Measurements from ENCODE around the gene LFNG.
A peak's percentile ranks its signal among the peaks of the same experiment; 100 is the strongest.

LFNG gene

GRCh38 chr7:2519119-2519930 is at the start of gene LFNG:
Gene LFNG (plus strand): TSS chr7:2519774. CDS start chr7:2519862, 88 bp downstream.
- DNase-seq, result peak; percentile 30 to 37

DNA sequence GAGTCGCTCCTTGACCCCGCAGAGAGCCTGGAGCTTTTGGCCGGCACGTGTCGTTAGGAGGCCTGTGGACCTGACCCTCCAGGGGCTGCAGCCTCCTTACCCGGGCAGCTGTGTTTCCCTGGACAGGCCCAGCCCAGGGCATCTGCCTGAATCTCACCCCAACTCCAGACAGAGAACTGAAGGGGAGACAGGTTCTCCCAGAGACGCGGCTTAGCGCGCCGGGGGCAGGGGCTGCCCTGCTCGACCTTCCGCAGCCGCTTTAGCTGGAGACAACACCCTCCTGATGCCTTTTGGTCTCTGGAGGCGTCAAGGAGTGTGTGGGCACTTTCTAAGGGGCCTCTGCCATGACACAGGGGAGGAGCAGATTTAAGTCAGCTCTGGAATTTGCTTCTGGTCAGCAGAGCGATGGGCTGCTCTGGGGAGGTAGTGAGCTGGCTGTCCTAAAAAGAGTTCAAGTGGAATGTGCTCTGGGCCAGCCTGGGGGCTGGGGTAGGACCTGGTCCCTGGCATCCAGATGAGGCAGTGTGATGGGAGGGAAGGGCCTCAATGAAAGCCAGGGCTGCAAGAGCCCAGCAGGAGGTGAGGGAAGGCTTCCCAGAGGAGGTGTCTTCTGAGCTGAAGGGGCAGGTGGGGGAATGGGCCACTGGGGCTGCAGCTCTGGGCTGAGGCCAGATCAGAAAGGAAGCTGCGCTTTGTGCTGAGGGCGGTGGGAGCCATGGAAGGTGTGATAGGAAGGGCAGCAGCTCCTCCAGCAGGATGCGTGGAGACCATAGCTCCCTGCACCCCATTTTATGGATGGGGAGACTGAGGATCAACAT is 49.2 kb upstream of the LFNG start:
- no peak for DNase-seq

DNA sequence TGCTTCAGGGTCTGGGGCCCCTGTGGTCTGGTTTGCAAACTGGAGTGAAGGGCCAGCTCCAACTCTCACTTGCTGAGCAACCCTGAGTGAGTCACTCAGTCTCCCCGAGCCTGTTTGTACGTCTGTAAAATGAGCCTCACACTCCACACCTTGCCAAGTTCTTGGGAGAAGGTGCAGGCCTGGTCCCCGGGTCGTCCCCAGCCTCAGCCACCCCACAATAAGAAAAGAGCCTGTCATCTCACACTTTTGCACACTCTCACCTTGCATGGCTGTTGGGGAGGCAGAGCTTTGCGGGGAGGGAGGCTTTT is 48.6 kb upstream of the LFNG start:
- DNase-seq, result no peak

- peak in 1 of 2 experiments; percentile 8 for DNase-seq
These were observed 48.2 kb upstream of the LFNG start for GRCh38 chr7:2471396-2471795.

- no peak for DNase-seq
These were observed 46.8 kb upstream of the LFNG start for GRCh38 chr7:2472739-2473138.

DNA sequence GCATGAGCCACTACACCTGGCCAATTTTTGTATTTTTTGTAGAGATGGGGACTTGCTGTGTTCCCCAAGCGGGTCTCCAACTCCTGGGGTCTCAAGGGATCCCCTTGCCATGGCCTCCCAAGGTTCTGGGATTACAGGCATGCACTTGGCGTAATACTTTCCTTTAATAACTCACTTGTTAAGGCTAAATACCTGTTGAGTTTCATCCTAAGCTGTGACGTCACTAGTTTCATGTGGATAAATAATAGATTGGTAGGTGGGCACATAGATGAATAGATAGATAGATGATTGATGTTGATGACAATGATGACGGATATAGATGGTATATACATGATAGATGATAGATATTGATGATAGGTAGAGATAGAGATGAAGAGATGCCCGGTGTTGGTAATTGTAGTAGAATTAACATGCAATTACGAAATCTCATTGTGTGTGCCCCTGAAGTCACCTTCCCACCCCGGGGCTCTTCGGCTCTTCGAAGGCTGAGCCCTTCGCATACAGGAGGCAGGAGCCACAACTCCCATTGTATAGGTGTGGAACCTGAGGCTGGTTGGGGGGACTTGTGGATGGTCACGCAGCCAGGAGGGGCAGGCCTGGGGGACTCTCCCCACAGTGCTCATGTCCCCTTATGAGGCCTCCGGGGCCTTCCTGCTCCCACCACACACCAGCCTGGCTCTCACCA is 45.9 kb upstream of the LFNG start:
- no peak for DNase-seq

GRCh38 chr7:2474224-2474623 is 45.4 kb upstream of the LFNG start:
- DNase-seq, result no peak

DNA sequence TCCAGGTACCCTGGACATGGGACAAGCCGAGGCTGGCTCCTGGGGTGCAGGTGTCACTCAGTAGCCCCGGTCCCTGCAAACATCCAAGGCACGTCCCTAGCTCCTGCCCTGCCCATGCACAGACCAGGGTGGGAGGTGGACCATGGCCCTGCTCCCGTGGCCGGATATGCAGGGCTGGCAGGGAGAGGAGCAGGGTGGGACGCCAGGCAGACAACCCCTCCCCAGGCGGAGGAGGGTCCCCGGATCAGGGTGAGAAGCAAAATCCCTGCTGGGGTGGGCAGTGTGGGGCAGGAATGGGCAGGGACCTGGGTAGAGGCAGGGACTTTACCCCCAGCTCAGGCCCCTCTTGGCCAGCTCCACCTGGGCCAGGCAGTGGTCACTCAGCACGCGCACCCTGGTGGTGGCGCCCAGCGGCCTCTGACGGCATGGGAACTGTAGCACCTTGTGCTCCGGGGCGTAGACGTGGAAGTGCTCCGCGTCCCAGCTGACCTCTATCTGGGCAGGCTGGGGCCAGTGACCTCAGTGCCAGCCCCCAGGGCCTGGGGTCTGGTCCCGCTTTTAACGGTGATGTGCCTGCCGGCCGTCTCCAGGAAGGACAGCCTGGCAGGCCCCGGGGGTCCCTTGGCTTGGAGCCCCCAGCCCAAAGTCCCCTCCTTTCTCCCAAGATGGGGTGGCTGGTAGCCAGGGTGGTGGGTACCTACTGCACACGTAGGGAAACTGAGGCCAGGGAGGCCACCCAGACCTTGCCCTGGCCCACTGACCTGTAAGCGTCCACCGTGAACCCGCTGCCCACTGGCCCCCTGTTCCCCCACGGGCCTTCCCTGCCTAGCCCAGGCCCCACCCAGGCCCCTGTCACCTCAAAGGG is 44.5 kb upstream of the LFNG start:
- DNase-seq, result no peak

GRCh38 chr7:2475678-2476015 is 43.9 kb upstream of the LFNG start:
- no peak for DNase-seq

DNA sequence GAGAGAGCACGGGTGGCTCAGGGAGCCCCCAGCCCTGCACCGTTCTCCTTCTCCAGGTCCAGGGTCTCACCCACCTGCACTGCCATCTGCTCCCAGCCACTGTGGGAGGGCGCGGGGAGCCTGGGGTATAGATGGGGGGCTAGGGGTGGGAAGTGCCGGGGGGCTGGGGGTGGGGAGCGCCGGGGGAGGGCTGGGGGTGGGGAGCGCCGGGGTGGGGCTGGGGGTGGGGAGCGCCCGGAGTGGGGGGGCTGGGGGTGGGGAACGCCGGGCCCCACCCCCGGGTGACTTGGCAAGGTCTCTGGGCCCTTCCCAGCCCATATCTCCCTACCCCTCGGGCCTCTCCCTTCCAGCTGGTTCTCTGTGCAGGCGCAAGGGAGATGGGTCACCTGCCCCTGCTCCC is 43.3 kb upstream of the LFNG start, which contains the start of gene GRIFIN:
GRIFIN (minus strand) TSS at position 101 of the 400 bp plus-strand sequence; CDS start at position 86, 15 bp downstream.
- DNase-seq, result no peak

GRCh38 chr7:2476776-2477446 is 42.7 kb upstream of the LFNG start:
- no peak for DNase-seq

DNA sequence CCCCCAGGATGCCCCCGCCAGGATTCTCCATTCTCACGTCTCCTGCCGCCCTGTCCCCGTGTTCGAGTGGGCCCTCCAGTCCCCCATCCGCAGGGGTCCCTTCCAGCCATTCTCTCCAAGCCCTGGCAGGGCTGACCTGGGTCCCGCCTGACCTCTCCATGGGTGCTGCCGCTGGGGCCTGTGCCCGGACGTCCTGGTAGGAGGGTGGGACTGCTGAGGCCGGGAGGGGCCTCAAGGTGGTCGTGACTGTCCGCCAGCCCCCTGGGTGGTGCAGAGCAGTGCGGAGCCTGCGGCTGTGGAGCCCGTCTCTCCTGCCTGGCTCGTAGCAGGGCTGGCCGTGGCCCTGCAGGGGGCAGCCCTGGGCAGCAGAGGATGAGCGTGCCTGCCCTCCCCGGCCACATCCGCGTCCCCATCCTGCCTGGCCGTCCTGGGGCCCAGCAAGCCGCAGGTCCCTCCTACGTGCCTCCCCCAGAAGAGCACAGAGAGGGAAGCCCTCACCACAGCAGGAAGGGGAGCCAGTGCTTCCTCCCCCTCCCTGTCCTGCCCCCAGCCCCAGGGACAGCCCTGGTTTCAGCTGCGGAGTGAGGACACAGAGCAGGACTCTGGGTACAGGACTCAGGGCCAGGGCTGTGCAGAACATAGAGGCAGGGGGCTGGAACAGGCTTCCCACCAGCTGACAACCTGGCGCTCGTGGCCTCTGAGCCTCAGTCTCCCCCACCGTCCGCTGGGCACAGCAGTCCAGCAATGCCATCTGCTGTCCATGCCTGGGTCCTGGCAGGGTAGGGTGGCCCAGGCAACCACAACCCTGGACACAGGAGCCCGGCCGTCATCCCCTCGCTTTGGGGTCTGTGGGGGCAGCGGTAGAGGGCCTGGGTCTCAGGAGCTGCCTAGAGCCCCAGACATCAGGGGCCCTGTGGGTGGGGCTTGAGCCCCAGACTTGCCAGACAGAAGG is 41.9 kb upstream of the LFNG start:
- peak; percentile 17 to 35 for DNase-seq

- no peak for DNase-seq
These were observed 41.2 kb upstream of the LFNG start for GRCh38 chr7:2478399-2478785.

GRCh38 chr7:2478800-2479199 is 40.8 kb upstream of the LFNG start:
- DNase-seq, result no peak

GRCh38 chr7:2479276-2480069 is 40.1 kb upstream of the LFNG start:
- no peak for DNase-seq

DNA sequence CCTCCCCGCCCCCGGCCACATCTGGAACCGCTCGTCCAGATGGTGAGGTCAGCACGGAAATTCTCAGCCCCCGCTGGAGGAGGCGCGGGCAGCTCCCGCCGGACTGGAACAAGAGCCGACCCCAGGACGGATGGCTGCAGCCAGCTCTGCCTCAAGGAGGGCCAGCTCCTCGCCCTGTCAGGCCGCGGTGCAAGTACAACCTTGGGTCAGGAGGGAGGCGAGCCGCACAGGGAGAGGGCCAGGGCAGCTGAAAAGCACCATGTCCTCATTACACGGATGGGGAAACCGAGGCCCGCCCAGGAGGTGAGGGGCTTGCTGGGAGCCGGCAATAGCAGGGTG is 39.5 kb upstream of the LFNG start:
- DNase-seq, result no peak

DNA sequence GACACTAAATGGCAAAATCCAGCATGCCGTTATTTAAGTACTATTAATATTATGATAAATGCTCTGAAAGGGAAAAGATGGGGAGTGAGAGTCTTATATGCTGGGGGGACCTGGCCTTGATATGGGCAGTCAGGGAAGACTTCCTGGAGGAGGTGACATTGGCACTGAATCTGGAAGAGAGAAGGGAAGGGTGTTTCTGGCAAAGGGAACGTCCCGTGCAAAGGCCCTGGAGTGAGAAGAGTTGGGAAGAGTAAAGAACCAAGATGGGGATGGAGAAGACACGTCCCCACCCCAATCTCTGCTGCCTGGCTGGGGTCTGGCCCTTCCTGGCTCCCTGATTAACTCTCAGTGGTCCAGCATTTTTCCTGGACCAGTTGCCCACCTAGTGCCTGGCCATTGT is 38.4 kb upstream of the LFNG start:
- no peak for DNase-seq

- no peak for DNase-seq
These were observed 36.7 kb upstream of the LFNG start for GRCh38 chr7:2482725-2483451.

DNA sequence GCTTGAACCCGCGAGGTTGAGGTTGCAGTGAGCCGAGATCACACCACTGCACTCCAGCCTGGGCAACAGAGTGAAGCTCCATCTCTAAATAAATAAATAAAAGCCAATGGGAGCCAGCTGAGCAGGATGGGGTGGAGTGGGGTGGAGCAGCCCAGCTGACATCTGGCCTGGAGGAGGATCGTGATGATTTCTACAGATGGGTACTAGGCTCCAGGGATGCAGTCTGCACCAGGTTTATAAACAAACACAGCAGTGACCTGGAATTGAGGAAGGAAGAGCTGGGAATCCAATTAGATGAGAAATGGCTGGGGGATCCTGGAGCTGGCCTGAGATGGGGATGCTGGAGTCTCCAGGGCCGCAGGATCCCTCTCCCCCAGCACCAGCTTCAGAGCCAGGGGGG is 36.1 kb upstream of the LFNG start:
- no peak for DNase-seq

- DNase-seq, result no peak
These were observed 34.7 kb upstream of the LFNG start for GRCh38 chr7:2484868-2485267.

Measured in Kasumi-1 (cell line).